ENCODE data around the gene CHRM2. TPM values are rescaled to one million over a fixed set of nuclear protein-coding genes. Genes with fewer than 3 reads are reported as not detected.

The CHRM2 gene
- total RNA-seq, 4 donors from 2014 or later: not detected

GRCh38 chr7:136931169-136931867, 62.9 kb downstream of the CHRM2 start:
- H3K9me3 ChIP-seq: no peaks in the 10 kb centered on the region
- H3K36me3 ChIP-seq: no peaks in the 10 kb centered on the region
- TF ChIP-seq EP300 (IDR thresholded peaks at IDR 0.05) (no peak), POLR2A (IDR thresholded peaks at IDR 0.05) (no peak), CTCF (IDR thresholded peaks at IDR 0.05) (no peak)
- H3K27me3 ChIP-seq: no peaks in the 10 kb centered on the region
- WGBS, 2 donors: 74 to 75% methylated on average over 3 of the region's 3 CpGs
- no peak for DNase-seq (ENCODE audit: low spot score in 2 of 2)
- no peaks in the 10 kb centered on the region for H3K4me1 ChIP-seq
- no peak overlapping the region for H3K27ac ChIP-seq
- H3K4me3 ChIP-seq: no peak overlapping the region

DNA sequence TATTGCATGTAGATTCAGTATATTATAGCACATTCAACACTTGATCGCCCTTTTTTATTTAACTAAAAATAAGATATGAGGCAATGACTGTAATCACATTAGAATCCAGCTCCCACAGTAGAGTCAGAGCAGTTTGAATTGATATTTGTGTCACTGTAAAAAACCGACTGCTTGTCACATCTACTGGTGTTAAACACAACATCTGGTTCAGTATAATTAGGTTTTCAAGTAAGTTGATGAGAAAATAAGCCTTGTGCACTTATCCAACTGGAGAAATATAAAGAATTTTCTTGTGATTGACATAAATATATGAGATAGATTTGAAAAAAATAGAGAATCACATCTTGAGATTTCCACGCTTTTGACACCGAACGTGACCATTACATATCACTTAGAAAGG, 69.0 kb downstream of the CHRM2 start:
- no peak for DNase-seq (ENCODE audit: low spot score in 2 of 2)
- Histone ChIP-seq H3K27ac (no peak overlapping the region), H3K9me3 (no peaks in the 10 kb centered on the region), H3K27me3 (no peaks in the 10 kb centered on the region), H3K36me3 (no peaks in the 10 kb centered on the region), H3K4me3 (no peak overlapping the region), H3K4me1 (no peaks in the 10 kb centered on the region)
- TF ChIP-seq EP300 (IDR thresholded peaks at IDR 0.05) (no peak), POLR2A (IDR thresholded peaks at IDR 0.05) (no peak), CTCF (IDR thresholded peaks at IDR 0.05) (no peak)
- 86 to 92% methylated on average over 5 of the region's 5 CpGs for WGBS, 2 donors

DNA sequence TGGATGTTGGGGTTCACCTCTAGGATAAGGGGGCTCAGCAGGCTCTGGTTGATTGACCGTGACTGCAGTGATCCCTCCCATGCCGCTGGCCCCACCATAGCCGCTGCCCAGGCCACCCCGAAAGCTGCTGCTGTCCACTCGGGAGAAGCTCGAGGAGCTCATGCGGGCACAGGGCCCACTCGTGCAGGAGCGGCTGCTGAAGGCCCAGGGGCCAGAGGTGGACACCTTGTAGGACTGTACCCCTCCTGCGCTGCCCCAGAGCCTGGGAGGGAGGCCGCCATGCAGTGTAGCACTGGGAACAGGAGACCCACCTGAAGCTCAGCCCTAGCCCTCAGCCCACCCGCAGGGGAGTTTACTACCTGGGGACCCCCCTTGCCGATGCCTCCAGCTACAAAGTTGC, 70.0 kb downstream of the CHRM2 start:
- DNase-seq (ENCODE audit: low spot score in 2 of 2): no peak
- no peak overlapping the region for H3K27ac ChIP-seq
- no peaks in the 10 kb centered on the region for H3K9me3 ChIP-seq
- no peaks in the 10 kb centered on the region for H3K36me3 ChIP-seq
- no peaks in the 10 kb centered on the region for H3K4me1 ChIP-seq
- H3K27me3 ChIP-seq: no peaks in the 10 kb centered on the region
- no peak overlapping the region for H3K4me3 ChIP-seq
- TF ChIP-seq CTCF (IDR thresholded peaks at IDR 0.05): no peak
- no peak for TF ChIP-seq EP300 (IDR thresholded peaks at IDR 0.05)
- no peak for TF ChIP-seq POLR2A (IDR thresholded peaks at IDR 0.05)
- WGBS, 2 donors: 82 to 92% methylated on average over 9 to 11 of the region's 13 CpGs

DNA sequence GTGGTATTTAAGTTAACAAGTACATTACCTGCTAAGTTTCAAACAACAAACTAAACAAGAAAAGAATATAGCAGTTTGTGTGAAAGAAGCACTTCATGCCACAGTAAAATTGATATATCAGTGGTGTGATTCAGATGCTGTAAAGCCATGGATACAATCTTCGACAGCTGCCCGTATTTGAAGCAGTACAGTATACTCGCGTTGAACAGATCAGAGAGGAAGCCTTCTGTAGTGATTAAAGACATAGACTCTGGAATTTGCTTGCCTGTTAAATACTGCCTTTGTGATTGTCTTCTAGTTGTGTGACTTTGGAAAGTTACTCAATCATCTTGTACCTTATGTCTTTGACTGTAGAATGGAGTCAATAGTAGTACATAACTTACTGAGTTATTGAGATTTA, 71.7 kb downstream of the CHRM2 start:
- TF ChIP-seq POLR2A (IDR thresholded peaks at IDR 0.05): no peak
- TF ChIP-seq CTCF (IDR thresholded peaks at IDR 0.05): no peak
- TF ChIP-seq EP300 (IDR thresholded peaks at IDR 0.05): no peak
- WGBS, 2 donors: 64 to 77% methylated on average over 4 of the region's 4 CpGs
- Histone ChIP-seq H3K9me3 (no peaks in the 10 kb centered on the region), H3K4me3 (no peak overlapping the region), H3K27me3 (no peaks in the 10 kb centered on the region), H3K36me3 (no peaks in the 10 kb centered on the region), H3K4me1 (no peaks in the 10 kb centered on the region), H3K27ac (no peak overlapping the region)
- no peak for DNase-seq (ENCODE audit: low spot score in 2 of 2)

DNA sequence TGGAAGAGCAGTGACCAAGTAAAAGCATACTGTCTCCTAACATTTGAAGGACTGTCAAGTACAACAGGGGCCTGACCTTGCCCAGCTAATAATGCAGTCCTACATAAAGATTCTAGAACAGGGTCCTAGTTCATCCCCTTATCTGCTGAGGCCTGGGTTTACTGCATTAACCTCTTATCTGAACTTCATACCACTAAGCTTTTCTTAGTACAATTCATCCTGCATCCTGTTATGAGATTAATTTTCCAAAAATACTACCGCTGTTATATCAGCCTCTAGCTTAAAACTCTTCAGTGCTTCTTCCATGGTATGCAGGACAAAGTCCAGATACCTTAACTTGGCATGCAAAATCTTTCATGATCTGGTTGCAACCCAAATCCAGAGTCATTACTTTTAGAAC, 72.5 kb downstream of the CHRM2 start:
- no peak for DNase-seq (ENCODE audit: low spot score in 2 of 2)
- H3K4me1 ChIP-seq: no peaks in the 10 kb centered on the region
- H3K4me3 ChIP-seq: no peak overlapping the region
- TF ChIP-seq EP300 (IDR thresholded peaks at IDR 0.05) (no peak), CTCF (IDR thresholded peaks at IDR 0.05) (no peak), POLR2A (IDR thresholded peaks at IDR 0.05) (no peak)
- no peaks in the 10 kb centered on the region for H3K36me3 ChIP-seq
- 87 to 89% methylated on average over 1 of the region's 1 CpG for WGBS, 2 donors
- no peak overlapping the region for H3K27ac ChIP-seq
- no peaks in the 10 kb centered on the region for H3K9me3 ChIP-seq
- no peaks in the 10 kb centered on the region for H3K27me3 ChIP-seq

Data from tibial nerve (tissue), 4 donors.